Limb (tissue), 2 donors: Measurements from ENCODE around the gene SRSF4.
"Not testable (repeated sequence)": the region's sequence is repeated elsewhere in the genome, so short reads cannot be mapped to it uniquely, and the experiment has no call there.

Experiments
- DNase-seq, 2 donors: peaks; one replicate each; pipeline ENCODE4 v3.0.0-alpha.2; 2016; ENCODE audit errors: extremely low spot score in 2 of 2

Gene SRSF4

DNA sequence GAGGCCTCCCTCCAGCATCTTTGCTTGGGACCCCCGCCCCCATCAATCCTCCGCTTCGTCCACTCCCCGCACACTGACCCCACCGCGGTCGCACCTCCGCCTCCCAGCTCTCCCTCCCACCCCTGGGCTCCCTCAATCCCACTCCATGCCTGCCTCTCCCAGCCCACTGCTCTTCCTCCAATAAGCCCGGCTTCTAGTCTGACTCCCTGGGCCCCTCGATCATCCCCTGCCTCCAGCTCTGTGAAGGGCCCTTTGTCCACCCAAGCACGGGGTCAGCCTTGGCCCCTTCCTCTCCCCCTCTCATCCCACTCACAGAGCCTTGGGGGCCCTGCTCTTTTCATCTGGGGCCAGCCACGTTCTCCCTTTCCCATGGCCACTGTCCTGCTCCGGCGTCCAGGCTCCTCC is 56.5 kb downstream of the SRSF4 start:
- DNase-seq, result no peak

DNA sequence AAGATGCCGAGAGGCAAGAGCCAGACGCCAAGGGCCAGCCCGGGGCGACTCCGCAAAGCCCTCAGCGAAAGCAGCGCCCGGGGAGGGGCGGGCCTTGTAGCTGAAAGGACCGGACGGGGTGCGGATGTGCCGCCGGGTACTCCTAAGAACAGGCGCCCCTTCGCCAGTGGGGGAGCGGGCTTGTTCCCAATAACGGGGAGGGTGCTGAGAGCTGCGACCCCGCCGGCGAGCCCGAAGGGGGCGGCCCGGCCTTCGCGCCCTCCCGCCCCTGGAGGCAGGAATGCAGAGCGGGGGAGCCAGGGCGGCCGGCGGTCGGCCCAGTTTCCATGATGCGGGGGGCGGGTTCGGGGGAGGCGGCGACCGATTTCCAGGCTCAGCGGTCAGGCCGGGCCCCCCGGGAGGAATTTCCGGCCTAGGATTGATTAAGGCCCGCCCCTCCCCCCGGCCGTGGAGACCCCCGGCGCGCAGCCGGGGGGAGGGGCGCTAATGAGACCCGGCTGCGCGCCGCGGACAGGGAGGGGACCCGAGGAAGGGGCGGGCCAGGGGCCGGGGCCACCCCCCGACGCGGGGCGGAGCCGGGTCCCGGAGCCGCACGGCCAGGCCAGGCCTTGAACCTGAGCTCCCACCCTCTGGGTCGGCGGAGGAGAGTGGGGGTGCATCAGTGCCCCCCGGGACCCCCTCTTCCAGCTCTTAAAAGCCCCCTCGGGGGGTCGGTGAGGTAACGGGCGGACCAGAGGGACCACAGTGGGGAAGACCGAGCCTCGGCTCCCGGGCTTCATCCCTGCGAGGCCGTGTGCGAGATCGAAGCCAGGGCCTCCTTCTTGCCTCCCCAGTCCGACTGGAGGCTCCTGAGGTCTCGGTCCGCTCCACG is 57.1 kb downstream of the SRSF4 start:
- DNase-seq, result peak; percentile 83 to 95

DNA sequence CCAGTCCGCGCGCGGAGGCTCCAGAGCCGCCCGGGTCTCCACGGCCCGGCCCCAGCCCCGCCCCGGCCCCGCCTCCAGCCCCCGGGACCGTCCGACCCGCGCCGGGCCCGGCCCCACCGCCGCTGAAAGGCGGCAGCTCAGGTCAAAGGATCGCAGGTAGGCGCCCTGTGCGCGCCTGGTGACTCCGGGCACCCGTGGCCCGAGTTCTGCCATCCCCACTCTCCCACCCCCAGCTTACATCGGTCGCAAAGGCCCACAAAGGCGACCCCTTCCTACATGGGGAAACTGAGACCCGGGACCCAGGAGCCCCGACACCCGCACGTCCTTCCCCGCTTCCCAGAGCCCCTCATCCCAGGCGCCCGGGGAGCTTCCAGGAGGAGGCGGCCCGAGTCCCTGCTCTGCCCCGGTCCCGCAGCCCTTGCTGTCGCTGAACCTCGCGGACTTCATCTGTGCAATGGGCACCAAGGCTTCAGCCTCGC is 57.8 kb downstream of the SRSF4 start, which contains the start of gene TMEM200B:
Gene TMEM200B, minus strand, starts transcription at position 17 of the 479 bp plus-strand sequence. CDS start 2,075 bp downstream, outside the sequence.
- peak in 1 of 2 donors; percentile 62 for DNase-seq

DNA sequence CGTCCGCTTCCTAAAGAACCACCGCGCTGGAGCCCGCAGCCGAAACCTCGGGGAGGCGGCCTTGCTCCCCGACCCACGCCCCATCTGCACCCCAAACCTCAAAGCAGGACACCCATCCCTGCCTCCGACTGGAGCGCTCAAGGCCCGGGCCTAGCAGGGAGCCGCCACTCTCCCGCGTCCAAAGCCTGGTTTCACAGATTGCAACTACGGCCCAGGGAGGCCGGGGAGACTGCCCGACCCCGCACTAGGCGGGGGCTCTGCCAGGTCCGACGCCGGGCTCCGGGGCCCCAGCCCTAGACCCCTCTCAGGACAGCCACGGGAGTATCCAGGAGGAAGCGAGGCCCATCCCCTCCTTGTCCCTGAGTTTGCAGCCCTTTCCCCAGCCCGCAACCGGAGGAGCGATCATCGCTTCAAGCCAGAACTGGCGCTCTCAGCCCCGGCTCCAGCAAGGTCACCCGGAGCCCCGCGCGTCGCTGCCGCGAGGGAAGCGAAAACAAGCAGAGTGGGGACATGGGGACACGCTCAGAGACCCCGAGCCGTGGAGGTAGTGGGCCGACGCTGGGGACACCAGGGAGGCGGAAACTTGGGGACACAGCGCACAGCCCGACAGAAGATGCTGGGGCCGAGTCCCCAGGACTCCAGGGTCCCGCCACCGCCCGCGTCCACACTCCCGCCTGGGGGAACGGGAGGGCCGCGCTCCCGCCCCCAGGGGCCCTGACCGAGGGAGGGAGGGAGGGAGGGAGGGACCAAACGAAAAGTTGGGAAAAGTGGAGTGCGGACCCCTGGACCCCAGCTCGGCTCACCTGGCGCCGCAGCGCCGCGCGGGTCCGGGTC is 58.4 kb downstream of the SRSF4 start:
- DNase-seq, result peak in 1 of 2 donors; percentile 73

DNA sequence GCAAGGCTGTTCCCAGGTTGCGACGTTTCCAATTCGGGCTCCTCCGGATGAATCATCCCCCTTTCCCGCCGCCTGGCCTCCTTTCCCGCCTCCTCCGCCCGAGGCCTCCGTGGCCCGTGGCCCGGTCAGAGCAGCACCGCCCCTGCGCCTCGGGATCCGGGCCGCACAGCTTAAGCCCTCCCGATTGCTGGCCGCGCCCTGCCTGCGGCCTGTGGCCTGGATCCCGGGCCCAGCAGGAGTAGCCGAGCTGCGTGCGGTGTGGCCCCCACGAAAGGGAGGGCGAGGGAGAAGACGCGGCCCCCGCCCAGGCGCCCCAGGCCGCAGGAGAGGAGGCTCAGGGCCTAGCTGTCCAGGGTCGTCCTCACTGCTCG is 59.0 kb downstream of the SRSF4 start:
- DNase-seq, result peak in 1 of 2 donors; percentile 70

DNA sequence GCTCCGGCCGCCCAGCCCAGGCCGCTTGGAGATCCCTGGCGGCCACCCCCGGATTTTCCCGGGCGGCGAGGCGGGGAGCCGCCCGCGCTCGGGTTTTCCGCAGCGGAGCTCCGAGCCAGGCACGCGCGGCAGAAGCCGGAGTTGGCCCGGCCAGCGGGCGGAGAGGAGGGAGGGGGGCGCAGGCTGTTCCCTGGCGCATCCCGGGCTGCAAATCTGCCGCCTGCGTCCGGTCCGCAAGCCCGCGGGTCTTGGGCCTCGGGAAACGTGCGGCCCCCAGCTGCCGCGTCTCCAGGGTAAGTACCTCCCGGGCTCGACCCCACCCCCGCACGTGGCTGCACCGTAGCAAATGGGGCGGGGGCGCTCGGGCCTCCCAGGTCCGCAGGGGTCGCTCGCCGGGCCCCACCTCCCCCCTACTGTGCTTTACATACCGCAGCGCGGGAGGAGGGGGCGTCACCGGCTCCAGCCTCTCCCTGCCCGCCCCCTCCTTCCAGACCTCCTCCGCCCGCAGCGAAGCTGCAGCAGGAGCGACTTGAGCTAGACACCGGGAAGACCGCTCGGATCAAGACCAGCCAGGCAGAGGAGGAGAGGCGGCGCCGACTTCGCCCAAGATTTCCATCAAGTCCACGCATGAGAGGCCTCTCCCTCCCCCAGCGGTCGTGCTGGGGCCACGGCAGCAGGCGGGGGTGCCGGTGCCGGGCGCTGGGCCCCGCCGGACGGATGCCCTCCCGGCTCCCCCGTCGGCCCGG is 59.6 kb downstream of the SRSF4 start:
- peak in 1 of 2 donors; percentile 71 for DNase-seq

DNA sequence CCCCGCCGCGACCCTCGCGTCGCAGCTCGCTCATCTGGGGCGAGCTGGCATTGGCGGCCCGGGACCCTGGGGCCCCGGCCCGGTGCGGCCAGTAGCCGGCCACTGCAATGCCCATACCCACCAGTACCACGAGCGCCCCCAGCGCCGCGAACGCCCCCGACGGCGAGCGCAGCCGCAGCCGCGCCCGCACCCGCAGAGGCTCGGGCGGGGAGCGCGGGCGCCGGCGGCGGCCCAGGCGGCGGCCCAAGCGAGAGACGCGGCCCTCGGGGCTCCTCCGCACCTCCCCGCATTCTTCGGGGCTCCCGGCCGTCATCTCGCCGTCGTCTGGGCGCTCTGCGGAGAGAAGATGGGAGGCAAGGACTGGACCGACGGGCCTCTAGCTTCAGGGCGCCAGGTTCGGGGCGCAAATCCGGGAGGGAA is 60.2 kb downstream of the SRSF4 start:
- DNase-seq, result no peak

DNA sequence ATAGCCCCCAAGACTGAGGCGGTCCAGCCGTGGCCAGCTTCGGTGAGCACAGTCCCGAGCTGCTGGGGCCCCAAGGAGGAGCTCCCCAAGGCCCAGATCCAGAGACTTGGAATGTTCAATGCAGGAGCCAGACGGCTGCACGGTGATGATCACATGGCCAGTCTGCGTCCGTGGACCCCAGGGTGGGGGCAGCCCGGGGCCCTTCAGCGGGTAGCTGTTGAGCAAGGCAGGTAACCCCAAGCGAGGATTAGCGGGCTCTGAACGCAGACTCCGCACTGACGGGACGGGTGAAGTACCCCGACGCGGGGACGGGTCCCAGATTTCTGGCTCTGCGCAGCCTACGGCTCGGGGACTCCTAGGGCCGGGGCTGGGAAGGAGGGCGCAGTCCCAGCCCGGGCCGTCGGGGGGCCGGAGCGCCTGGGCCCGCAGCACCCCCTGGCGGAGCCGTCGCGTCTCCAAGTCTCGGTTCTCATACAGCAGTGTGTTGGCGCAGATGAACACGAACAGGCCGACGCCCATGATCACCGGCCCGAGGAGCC is 60.7 kb downstream of the SRSF4 start:
- DNase-seq, result peak in 1 of 2 donors; percentile 77

DNA sequence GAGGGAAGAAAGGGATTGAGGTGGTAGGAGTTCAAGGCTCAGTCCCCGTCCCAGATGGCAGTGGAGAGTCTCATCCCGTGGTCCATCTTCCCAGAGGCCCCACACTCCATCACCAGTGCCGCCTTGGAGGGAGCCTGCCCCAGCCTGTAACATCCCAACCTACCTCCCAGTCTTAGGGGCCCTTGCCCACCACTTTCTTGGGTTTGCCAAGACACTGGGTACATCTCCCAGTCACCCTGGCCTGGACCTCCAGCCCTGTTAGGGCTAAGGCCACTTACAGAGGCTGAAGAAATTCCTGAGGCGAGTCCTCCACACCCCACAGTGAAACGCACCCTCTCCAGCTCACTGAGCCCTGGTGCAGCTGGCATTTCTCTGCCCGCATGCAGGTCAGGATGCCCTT is 61.3 kb downstream of the SRSF4 start:
- DNase-seq, result no peak

DNA sequence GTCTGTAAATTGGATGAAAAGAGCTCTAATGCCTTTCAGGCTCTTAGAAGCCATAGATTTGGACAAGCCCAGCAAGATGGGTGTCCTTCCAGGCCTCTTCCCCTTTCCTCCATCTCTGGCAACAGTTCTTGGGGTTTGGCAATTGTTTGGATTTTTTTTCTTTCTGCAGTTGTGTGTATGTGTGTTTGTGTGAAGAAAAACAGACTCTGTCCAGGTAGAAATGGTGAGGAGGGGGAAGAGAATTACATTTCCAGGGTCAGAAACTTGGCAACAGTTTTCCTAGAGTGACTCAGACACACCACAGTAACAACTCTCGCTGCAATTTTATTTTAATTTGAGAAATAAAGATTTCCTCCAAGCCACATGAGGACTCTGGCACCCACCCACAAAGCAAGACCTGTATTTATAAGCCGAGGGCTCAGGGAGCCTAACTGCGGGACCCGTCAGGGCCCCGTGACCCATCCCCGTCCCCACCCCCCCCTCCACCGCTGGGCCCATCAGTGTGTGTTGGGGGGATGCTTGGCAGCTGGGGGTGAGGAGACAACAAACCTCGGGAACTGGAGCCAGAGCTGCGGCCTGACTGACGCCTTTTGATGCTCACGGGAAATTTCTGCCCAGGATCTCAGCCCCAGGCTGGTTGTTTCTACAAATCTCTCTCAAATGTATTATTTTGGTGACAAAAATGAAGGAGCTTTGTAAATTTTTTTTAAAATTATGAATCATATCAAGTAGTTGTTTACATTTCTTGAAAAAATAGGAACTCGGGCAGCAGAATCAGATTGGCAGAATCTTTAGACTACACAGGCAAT is 62.4 kb downstream of the SRSF4 start:
- no peak for DNase-seq

DNA sequence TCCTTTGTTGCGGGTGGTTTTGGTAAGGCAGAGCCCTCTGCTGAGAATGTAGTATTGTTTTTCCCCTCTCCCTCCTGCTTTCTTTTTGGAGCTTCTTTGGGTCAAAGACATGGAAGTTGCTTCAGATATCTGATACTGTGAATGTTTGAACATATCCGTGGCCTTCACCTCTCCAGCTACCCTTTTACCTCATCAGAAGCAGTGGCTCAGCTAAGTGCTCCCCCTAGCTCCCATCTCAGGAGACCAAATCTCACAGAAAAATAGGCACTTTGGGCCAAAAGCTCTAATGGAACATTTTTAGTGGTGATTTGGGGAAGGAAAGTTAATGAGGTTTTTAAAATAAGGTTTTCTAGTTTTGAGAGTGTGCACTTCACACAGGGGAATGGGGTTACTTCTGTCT is 64.3 kb downstream of the SRSF4 start:
- no peak for DNase-seq

DNA sequence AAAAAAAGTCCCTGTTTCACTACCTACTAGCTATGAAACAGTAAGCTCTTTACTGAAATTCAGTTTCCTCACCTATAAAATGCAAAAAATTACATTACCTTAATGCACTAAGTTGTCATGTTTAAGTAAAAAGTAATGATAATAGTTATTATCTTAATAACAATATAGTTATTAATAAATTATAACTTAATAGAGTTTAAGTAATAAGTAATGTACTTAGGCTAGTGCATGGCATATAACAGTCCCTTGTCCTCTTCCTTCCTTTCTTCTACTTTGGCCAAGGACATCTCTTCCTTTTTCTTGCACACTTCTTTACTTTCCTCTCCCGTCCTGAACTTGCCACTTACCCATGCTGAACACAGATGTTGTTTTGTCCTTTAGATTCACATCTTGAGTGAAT is 67.0 kb downstream of the SRSF4 start:
- DNase-seq, result no peak

DNA sequence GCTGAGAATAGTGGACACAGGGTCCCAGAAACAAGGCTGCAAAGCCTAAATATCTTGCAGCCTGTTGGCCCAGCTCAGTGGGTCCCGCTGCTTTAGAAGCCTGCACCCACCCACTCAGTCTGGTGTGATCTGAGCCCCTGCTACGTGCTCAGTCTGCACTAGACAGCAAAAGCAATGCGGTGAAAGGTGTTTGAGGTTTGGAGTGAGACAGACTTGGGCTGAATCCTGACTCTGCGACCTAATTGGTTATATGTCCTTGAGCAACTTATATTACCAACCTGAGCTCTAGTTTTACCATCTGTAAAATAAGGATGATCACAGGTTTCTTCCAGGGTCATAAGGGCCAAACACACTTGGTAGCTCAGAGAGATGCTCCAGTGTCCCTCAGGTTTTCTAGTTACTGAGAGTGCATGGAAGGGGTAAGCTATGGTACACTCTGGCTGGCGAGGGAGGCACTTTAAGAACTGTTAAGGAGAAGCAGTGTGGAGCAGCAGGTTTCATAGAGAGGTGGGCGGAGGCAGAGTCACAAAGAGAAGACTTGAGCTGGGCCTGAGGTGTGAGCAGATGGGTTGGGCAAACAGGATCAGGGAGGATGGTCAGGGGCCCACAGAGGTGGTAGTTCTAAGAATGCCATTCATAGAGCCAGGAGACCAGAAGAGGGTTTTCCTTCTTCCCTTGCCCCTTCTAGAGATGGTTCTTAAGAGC is 68.1 kb downstream of the SRSF4 start:
- DNase-seq, result no peak

DNA sequence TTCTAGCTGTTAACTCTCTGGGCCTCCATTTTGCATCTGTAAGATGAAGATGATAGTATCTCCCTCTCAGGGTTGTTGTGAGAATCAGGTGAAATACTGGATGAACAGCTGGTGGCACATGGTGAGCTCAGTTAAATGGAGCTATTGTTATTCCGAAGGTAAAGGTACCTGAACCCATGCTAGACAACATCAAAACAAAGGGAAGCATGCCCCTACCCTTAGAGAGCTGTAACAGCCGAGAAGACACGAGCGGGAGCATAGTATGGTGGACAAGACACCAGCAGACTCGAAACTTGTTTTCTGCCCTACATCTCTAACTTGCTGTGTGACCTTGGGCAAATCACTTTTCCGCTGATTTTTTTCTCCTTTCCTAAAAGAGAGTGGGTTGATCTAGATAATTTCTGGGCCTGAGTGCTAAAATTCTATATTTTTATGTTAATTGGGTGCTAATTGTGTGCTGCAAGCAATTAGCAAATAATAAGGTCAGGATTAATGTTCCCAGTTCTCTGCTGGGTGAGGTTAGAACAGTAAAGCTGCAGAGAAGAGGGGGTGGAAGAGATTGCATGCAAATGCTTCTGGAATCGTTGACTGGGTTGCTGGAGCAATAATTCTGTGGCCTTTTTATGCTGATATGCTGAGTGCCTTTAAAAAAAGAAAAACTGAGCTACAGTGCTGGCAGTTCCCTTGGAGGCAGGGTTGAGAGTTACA is 68.8 kb downstream of the SRSF4 start:
- no peak for DNase-seq

DNA sequence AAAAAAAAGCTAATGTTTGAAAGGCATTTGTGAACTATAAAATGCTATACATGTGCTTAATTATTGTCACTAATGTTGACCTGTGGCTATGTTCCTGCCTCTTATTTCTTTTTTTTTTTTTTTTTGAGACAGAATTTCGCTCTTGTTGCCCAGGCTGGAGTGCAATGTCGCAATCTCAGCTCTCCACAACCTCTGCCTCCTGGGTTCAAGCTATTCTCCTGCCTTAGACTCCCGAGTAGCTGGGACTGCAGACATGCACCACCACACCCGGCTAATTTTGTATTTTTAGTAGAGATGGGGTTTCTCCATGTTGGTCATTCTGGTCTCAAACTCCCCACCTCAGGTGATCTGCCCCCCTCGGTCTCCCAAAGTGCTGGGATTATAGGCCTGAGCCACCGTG is 73.7 kb downstream of the SRSF4 start:
- DNase-seq, result not testable (repeated sequence)

DNA sequence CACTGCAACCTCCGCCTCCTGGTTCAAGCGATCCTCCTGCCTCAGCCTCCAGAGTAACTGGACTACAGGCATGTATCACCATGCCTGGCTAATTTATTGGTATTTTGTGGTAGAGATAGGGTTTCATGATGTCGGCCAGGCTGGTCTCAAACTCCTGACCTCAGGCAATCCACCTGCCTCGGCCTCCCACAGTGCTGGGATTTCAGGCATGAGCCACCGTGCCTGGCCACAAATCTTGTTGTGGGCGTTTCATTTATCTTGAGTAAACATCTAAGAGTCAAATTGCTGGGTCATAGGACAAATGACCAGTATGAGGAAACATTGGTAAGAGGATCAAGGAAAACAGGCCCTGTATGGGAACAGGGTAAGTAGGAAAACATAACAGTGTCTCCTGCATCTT is 75.9 kb downstream of the SRSF4 start:
- DNase-seq, result no peak

DNA sequence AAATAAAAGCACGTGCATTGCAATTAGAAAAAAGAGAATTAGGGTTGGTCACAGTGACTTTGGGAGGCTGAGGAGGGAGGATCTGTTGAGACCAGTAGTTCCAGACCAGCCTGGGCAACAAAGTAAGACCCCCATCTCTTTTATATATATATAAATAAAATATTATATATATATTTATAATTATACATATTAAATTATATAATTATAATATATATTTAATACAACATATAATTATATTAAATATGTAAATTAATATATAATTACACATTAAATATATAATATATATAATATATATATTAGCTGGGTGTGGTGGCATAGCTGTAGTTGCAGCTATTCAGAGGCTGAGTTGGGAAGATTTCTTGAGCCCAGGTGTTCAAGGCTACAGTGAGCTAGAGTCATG is 81.2 kb downstream of the SRSF4 start:
- no peak for DNase-seq

DNA sequence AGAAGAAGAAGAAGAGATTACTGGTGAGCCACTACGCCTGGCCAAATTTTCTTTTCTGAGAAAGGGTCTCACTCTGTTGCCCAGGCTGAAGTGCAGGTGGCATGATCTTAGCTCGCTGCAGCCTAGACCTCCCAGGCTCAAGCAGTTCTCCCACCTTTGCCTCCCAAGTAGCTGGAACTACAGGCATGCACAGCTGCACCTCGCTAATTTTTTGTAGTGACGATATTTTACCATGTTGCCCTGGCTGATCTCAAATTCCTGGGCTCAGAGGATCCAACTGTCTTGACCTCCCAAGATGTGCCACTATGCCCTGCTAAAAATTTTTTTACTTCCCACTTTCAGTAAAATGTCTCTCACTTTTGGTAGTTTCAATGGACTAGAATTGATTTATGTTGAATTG is 82.4 kb downstream of the SRSF4 start:
- DNase-seq, result no peak
